ENCODE data around the gene GRPEL2. TPM values are rescaled to one million over a fixed set of nuclear protein-coding genes. Genes with fewer than 3 reads are reported as not detected.

The GRPEL2 gene
- total RNA-seq, 1 donor from 2014 or later, result 17.6 TPM

DNA sequence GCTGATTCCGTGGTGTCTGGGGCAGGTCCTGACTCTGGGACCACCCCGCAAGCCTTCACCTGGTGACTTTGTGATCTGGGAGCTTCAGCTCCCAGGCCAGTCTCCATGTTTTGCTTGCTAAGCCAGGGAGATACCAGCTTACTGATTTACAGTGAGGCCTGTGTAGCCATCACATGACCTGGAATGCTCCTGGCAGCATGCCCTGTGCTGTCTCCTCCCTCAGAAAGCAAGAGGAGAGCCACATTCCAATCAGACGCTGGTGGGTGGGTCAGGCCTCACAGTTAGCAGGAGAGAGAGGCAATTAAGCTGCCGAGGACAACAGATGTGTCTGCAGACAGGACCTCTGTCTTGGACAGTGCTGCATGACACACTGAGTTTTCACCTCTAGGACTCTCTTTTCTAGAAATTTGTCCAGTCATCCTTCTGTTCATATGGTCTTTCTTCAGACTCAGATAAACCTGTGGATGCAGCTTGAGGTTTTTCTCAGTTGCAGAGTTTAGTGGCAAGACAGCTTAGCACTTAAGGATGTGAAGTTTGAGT lies 24.4 kb upstream of the GRPEL2 start:
- peak; percentile 77 for DNase-seq

GRCh38 chr5:149322518-149322917 lies 22.8 kb upstream of the GRPEL2 start:
- DNase-seq, result no peak

DNA sequence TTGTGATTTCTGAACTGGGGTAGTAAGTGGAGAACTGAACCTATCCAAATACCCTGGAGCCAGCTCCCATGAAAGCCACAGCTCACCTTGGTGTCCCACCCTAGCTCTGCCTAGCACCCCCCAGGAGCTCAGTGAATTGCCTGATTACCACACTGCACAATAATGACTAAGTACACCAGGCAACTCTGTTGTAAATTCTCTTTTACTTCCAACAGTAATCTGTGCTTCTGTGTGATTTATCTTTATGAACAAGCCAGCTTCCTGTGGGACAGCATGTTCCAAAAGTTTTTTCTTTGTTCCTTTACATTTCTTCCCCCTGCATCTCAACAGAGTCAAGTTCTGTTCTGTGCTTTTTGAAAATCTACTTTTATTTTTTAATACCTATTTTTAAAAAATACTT lies 22.1 kb upstream of the GRPEL2 start:
- no peak for DNase-seq

GRCh38 chr5:149323621-149324205 lies 21.6 kb upstream of the GRPEL2 start:
- DNase-seq, result no peak

GRCh38 chr5:149324641-149325040 lies 20.7 kb upstream of the GRPEL2 start:
- no peak for DNase-seq

- no peak for DNase-seq
Observed at GRCh38 chr5:149325166-149325735, 20.0 kb upstream of the GRPEL2 start.

DNA sequence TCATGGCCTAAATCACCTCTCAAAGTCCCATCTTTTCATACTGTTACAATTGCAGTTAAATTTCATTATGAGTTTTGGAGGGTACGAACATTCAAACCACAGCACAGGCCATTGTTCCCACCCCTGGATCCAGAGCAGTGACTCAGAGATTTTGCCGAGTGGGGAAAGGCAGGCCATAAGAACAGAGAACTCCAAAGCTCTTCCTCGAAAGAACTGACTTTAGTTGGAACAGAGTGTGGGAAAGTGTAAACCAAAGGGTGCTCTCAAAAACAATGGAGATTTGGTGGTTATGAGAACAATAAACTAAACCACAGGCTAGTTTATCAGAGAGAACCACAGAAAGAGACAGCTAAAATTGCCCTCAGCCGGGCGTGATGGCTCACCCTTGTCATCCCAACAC lies 19.4 kb upstream of the GRPEL2 start:
- DNase-seq, result no peak

GRCh38 chr5:149326611-149327010 lies 18.7 kb upstream of the GRPEL2 start:
- no peak for DNase-seq

DNA sequence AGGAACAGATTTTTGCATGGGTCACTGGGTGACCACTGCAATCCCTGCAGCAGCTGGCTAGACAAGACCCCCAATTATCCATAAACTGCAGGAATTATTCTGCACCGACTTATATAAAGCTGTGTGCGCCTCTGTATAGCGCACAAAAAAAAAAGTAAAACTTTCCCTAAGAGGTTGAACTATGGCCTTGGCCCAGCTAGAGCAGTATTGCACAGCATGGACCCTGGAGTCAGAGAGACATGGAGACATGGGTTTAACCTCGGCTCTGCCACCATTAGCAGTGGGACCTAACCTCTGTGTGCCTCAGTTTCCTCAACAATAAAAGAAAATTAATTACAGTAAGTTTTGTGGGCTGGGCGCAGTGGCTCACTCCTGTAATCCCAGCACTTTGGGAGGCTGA lies 17.1 kb upstream of the GRPEL2 start:
- no peak for DNase-seq

GRCh38 chr5:149333711-149334443 lies 11.4 kb upstream of the GRPEL2 start:
- no peak for DNase-seq

DNA sequence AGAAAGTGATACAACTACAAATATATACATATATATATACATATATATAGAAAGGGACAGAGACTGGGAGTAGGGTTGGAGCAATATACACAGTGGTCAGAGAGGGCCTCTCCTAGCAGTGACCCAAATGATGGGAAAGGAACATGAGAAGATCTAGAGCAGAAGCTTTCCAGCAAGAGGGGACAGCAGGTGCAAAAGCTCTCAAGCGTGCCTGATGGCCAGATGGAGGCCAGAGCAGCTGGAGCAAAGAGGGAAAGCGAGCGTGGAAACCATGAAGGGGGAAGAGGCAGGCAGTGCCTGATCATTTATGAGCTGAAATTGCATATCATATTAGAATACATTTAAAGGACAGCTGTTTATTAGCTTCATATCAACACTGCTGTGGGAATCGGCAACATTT lies 7.6 kb upstream of the GRPEL2 start:
- no peak for DNase-seq

- DNase-seq, result no peak
Observed at GRCh38 chr5:149338364-149338763, 6.9 kb upstream of the GRPEL2 start.

- no peak for DNase-seq
Observed at GRCh38 chr5:149340920-149341319, 4.4 kb upstream of the GRPEL2 start.

GRCh38 chr5:149341876-149342275 lies 3.4 kb upstream of the GRPEL2 start:
- DNase-seq, result no peak

GRCh38 chr5:149344151-149344550 lies 1.1 kb upstream of the GRPEL2 start:
- DNase-seq, result no peak

- no peak for DNase-seq
Observed at GRCh38 chr5:149345892-149346222, 558 bp downstream of the GRPEL2 start.

- DNase-seq, result no peak
Observed at GRCh38 chr5:149348518-149348917, 3.2 kb downstream of the GRPEL2 start.

- DNase-seq, result no peak
Observed at GRCh38 chr5:149349382-149349781, 4.1 kb downstream of the GRPEL2 start.

DNA sequence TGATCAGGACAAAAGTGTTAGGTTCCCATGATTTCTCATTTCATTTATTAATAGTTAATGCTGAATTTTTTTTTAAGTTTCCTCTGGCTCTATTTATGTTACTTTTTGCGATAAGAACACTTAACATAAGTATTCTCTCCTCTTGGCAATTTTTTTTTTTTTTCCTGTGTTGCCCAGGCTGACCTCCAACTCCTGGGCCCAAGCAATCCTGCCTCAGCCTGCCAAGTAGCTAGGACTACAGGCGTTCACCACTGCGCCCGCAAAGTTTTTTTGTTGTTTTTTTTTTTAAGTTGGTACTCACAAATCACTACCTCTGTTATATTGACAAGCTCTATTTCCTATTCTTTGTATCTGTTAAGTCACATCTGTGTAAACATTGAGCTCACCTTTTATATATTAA lies 6.9 kb downstream of the GRPEL2 start:
- DNase-seq, result no peak

DNA sequence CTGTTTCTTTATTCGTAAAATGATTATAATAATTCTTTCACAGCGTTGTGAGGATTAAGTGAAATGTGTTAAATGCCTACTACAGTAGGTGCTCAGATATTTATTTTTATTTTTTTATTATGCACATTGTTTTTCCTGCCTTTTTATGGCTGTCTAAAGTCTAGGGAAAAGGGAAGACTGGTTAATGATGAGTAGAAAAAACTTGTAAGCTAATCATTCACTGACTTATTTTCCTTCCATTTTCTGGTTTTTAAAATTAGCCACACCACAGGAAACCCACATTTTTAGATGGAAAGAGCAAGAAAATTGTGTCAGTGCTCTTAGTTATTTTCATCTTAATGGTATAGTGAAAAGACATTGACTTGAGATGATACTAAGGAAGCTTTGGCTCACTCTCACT lies 8.6 kb downstream of the GRPEL2 start:
- no peak for DNase-seq

DNA sequence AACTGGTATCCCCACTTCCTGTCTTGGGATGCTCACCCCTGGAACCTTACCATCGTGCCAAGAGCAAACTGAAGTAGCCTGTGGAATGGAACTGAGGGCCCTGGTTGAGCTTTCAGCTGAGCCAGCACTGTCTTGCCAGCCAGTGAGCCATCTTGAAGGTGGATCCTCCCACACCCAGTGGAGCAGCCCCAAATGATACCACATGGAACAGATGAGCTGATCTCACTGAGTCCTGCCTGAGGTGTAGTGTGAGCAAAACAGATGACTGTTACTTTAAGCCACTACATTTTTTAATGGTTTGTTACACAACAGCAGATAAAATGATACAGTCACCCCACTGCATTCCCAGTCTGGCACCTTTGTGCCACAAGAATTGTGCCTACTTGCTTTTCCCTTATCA lies 10.4 kb downstream of the GRPEL2 start:
- no peak for DNase-seq

DNA sequence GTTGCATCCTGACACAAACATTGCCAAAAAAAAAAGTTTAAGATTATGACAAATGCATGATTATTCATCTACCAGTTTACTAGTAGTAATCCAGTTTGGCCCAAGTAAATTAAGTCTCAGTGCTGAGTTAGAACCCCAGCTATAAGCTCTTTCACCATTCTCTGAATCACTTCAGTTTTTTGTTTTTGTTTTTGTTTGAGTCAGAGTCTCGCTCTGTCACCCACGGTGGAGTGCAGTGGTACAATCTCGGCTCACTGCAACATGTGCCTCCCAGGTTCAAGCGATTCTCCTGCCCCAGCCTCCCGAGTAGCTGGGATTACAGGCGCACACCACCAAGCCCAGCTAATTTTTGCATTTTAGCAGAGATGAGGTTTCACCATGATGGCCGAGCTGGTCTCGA lies 11.1 kb downstream of the GRPEL2 start:
- no peak for DNase-seq

DNA sequence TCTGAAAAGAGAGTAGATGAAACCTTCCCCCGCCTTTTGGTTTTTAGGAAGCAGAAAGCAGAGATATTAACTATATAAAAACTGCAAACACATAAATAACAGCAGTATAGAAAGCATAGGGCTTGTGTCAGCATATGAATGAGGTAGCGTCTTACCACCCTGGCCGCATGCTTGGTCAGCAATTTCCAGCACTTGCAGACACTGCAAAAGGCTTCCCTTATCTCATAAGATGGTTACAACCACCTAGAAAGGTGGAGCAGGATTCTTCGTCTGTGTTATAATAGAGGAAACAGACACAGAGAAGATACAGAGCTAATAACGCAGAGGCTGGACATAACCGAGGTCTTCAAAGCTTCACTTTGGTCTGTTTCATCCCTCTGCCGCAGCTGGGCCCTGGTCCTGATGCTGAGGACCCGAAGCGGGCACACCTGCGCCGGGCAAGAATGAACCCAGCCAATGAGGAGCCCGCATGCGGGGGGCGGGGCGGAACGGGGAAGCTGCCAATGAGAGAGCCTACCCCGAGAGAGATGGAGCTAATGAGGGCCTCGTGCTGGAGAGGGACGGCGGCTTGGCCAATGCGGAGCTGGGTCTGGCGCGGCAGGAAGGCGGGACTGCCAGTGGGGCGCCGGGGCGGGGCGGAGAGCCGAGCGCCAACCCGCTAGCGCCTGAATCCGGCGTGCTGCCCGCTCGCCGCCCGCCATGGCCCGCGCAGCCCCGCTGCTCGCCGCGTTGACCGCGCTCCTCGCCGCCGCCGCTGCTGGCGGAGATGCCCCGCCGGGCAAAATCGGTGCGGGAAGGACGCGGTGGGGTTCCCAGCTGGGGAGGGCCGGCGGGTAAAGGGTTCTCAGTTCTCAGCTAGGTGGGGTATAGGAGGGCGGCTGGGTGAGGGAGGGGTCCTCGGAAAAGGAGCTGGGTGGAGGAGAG lies 12.3 kb downstream of the GRPEL2 start, which contains the start of gene PCYOX1L:
Gene PCYOX1L (plus strand): TSS at position 677 of the 924 bp plus-strand sequence. CDS start 23 bp downstream, at position 700.
- peak; percentile 92 for DNase-seq
